Right renal pelvis (tissue), 4 donors: Measurements from ENCODE around the gene CBARP. TPM values are rescaled to one million over a fixed set of nuclear protein-coding genes. Genes with fewer than 3 reads are reported as not detected.

Experiments used
- DNase-seq, 4 donors: peaks; one replicate each; pipeline ENCODE4 v3.0.0-alpha.2; 2013; ENCODE audit warnings: low read depth in 4 of 4, low spot score in 3 of 4, missing footprints in 1 of 4
- polyA plus RNA-seq, 4 donors: library from polyadenylated mRNA; unstranded; fragments of 120-200 nt; gene quantifications; one replicate each; pipeline ENCODE4 v1.2.1, GENCODE V29; 2013; ENCODE audit not compliant: insufficient read length in 4 of 4

CBARP gene
- polyA plus RNA-seq, 4 donors, result 1.6 to 5.3 (median 1.7) TPM

GRCh38 chr19:1266129-1266915 lies 28.5 kb upstream of the CBARP start:
- DNase-seq, result no peak

GRCh38 chr19:1265615-1266128 lies 27.9 kb upstream of the CBARP start:
- no peak for DNase-seq

- DNase-seq, result no peak
Observed at GRCh38 chr19:1264801-1265614, 27.2 kb upstream of the CBARP start.

GRCh38 chr19:1263188-1263587 lies 25.4 kb upstream of the CBARP start:
- no peak for DNase-seq

- DNase-seq, result no peak
Observed at GRCh38 chr19:1262623-1263123, 24.9 kb upstream of the CBARP start.

- no peak for DNase-seq
Observed at GRCh38 chr19:1261798-1262622, 24.2 kb upstream of the CBARP start.

GRCh38 chr19:1261538-1261797 lies 23.7 kb upstream of the CBARP start:
- DNase-seq, result no peak

GRCh38 chr19:1260749-1261537 lies 23.1 kb upstream of the CBARP start:
- peak; percentile 87 to 94 (median 92) for DNase-seq

- DNase-seq, result no peak
Observed at GRCh38 chr19:1259876-1260748, 22.3 kb upstream of the CBARP start.

- DNase-seq, result no peak
Observed at GRCh38 chr19:1259206-1259875, 21.5 kb upstream of the CBARP start.

GRCh38 chr19:1258707-1259205 lies 21.0 kb upstream of the CBARP start:
- DNase-seq, result no peak

- DNase-seq, result no peak
Observed at GRCh38 chr19:1258163-1258492, 20.3 kb upstream of the CBARP start.

GRCh38 chr19:1257475-1258162 lies 19.8 kb upstream of the CBARP start:
- no peak for DNase-seq

- no peak for DNase-seq
Observed at GRCh38 chr19:1256646-1257474, 19.1 kb upstream of the CBARP start.

- no peak for DNase-seq
Observed at GRCh38 chr19:1255186-1256161, 17.7 kb upstream of the CBARP start.
